Thoracic aorta (tissue), 2 donors: ENCODE data around the gene PARVB. TPM values are rescaled to one million over a fixed set of nuclear protein-coding genes. Genes with fewer than 3 reads are reported as not detected.

Experiments
- ATAC-seq: fragments of 150-250 bp; one replicate; pipeline ENCODE4 v1.8.0; 2017; ENCODE audit warnings: low read depth; ENCODE audit not compliant: insufficient number of reproducible peaks, low FRiP score
- DNase-seq: peaks from one replicate; pipeline ENCODE4 v3.0.0-alpha.2; 2020; ENCODE audit warnings: low spot score
- H3K27ac ChIP-seq, 2 donors: fragments of 200-600 bp; sonication (generic); 1 replicate in 1 of 2; 2 replicates in 1 of 2; pipeline ENCODE4 v1.5.1; 2016; ENCODE audit warnings: mild to moderate bottlenecking in 2 of 2, moderate library complexity in 2 of 2
- H3K27me3 ChIP-seq: fragments of 200-600 bp; sonication (generic); replicated peaks from 2 replicates; pipeline ENCODE4 v1.6.0; 2016; ENCODE audit warnings: mild to moderate bottlenecking; ENCODE audit not compliant: insufficient read depth
- H3K36me3 ChIP-seq: fragments of 200-600 bp; sonication (generic); one replicate; pipeline ENCODE4 v1.5.1; 2016
- H3K4me1 ChIP-seq, 2 donors: fragments of 200-600 bp; sonication (generic); 1 replicate in 1 of 2; 2 replicates in 1 of 2; pipeline versions ENCODE4 v1.5.1 to v1.6.0; 2016; ENCODE audit warnings: low read depth in 2 of 2, mild to moderate bottlenecking in 1 of 2; ENCODE audit not compliant: control insufficient read depth in 1 of 2
- H3K4me3 ChIP-seq: fragments of 200-600 bp; sonication (generic); 2 replicates; pipeline ENCODE4 v1.5.1; 2016; ENCODE audit warnings: mild to moderate bottlenecking
- H3K9me3 ChIP-seq: fragments of 200-600 bp; sonication (generic); 2 replicates; pipeline ENCODE4 v1.5.1; 2016
- CTCF ChIP-seq: fragments of 200-600 bp; sonication (generic); IDR thresholded peaks from one replicate; pipeline ENCODE4 v1.5.1; 2019; ENCODE audit warnings: antibody characterized with exemption
- total RNA-seq, 2 donors: library from RNA; depleted of rRNA; stranded (reverse); fragments of >200 nt; gene quantifications; one replicate each; pipeline versions ENCODE4 v1.1.0 to v1.2.3, GENCODE V29; 2016

PARVB gene
- total RNA-seq, 2 donors from 2014 or later, result 15.3 to 17.2 TPM

GRCh38 chr22:44002324-44002723 lies 21.8 kb upstream of the PARVB start:
- DNase-seq (no peak), ATAC-seq (no peak)
- no peaks in the 10 kb centered on the region for H3K36me3 ChIP-seq
- no peaks in the 10 kb centered on the region for H3K4me1 ChIP-seq
- no peaks in the 10 kb centered on the region for H3K27me3 ChIP-seq
- TF ChIP-seq CTCF, result no peak
- H3K4me3 ChIP-seq, result no peak overlapping the region
- no peak overlapping the region for H3K27ac ChIP-seq
- peaks cover 5% of the 10 kb centered on the region for H3K9me3 ChIP-seq

GRCh38 chr22:44002997-44003396 lies 21.1 kb upstream of the PARVB start:
- no peaks in the 10 kb centered on the region for H3K27me3 ChIP-seq
- ATAC-seq (no peak), DNase-seq (no peak)
- TF ChIP-seq CTCF, result no peak
- no peak overlapping the region for H3K27ac ChIP-seq
- H3K9me3 ChIP-seq, result peaks cover 5% of the 10 kb centered on the region
- no peak overlapping the region for H3K4me3 ChIP-seq
- no peaks in the 10 kb centered on the region for H3K4me1 ChIP-seq
- no peaks in the 10 kb centered on the region for H3K36me3 ChIP-seq

- Histone ChIP-seq H3K4me1 (no peaks in the 10 kb centered on the region), H3K36me3 (no peaks in the 10 kb centered on the region), H3K27ac (no peak overlapping the region), H3K9me3 (peaks cover 5% of the 10 kb centered on the region), H3K4me3 (no peak overlapping the region), H3K27me3 (no peaks in the 10 kb centered on the region)
- DNase-seq (no peak), ATAC-seq (no peak)
- no peak for TF ChIP-seq CTCF
Measured at GRCh38 chr22:44003405-44004103, 20.5 kb upstream of the PARVB start.

- Histone ChIP-seq H3K27me3 (no peaks in the 10 kb centered on the region), H3K36me3 (no peaks in the 10 kb centered on the region), H3K27ac (no peak overlapping the region), H3K9me3 (peaks cover 5% of the 10 kb centered on the region), H3K4me3 (no peak overlapping the region), H3K4me1 (no peaks in the 10 kb centered on the region)
- no peak for TF ChIP-seq CTCF
- ATAC-seq (no peak), DNase-seq (no peak)
Measured at GRCh38 chr22:44004104-44004460, 20.0 kb upstream of the PARVB start.

GRCh38 chr22:44005524-44005923 lies 18.6 kb upstream of the PARVB start:
- H3K4me1 ChIP-seq, result no peaks in the 10 kb centered on the region
- ATAC-seq, result no peak
- H3K4me3 ChIP-seq, result no peak overlapping the region
- no peak for TF ChIP-seq CTCF
- peaks cover 5% of the 10 kb centered on the region for H3K9me3 ChIP-seq
- DNase-seq, result no peak
- no peaks in the 10 kb centered on the region for H3K27me3 ChIP-seq
- no peaks in the 10 kb centered on the region for H3K36me3 ChIP-seq
- no peak overlapping the region for H3K27ac ChIP-seq
